ENCODE results near the gene FAM120A. TPM values are rescaled to one million over a fixed set of nuclear protein-coding genes. Genes with fewer than 3 reads are reported as not detected.

FAM120A gene
- total RNA-seq, 6 experiments from 2014 or later, result 61.9 to 92.1 (median 76.0) TPM

DNA sequence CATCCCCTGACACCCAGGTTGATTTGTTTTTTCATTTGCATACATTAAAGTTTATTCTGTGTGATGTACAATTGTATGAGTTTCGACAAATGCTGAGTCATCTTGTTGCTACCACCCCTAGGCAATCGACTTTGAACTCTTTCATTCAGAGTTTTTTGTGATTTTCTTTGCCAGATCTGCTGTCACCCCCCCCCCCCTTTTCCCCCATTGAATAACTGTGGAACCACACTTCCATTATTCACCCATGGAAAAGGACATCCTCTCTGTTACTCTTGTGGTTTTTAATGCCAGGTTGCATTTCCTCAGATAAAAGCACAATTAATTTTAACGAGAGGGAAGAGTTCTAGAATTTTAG is 15.6 kb downstream of the FAM120A start:
- peaks cover 3 to 52% (median 22%) of the 10 kb centered on the region in 4 donors for H3K4me1 ChIP-seq
- H3K27me3 ChIP-seq, result no peaks in the 10 kb centered on the region
- H3K9me3 ChIP-seq, result no peaks in the 10 kb centered on the region
- 6% methylated on average over 3 of the region's 3 CpGs for WGBS (ENCODE audit: insufficient coverage, low coverage, low lambda C conversion rate, missing lambda C conversion rate)
- TF ChIP-seq, protein P1, sequence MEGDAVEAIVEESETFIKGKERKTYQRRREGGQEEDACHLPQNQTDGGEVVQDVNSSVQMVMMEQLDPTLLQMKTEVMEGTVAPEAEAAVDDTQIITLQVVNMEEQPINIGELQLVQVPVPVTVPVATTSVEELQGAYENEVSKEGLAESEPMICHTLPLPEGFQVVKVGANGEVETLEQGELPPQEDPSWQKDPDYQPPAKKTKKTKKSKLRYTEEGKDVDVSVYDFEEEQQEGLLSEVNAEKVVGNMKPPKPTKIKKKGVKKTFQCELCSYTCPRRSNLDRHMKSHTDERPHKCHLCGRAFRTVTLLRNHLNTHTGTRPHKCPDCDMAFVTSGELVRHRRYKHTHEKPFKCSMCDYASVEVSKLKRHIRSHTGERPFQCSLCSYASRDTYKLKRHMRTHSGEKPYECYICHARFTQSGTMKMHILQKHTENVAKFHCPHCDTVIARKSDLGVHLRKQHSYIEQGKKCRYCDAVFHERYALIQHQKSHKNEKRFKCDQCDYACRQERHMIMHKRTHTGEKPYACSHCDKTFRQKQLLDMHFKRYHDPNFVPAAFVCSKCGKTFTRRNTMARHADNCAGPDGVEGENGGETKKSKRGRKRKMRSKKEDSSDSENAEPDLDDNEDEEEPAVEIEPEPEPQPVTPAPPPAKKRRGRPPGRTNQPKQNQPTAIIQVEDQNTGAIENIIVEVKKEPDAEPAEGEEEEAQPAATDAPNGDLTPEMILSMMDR (IDR thresholded peaks at IDR 0.05), result no peak
- TF ChIP-seq POLR2A (IDR thresholded peaks at IDR 0.05), result no peak
- H3K27ac ChIP-seq, result peak overlapping the region in 2 of 3 donors; percentile 45 to 47
- H3K36me3 ChIP-seq, result no peaks in the 10 kb centered on the region
- ATAC-seq (peak; percentile 31 to 49 (median 40)), DNase-seq (no peak)
- intact Hi-C loops (cut with DNase I), result no loop called here
- no peak overlapping the region for H3K4me3 ChIP-seq

DNA sequence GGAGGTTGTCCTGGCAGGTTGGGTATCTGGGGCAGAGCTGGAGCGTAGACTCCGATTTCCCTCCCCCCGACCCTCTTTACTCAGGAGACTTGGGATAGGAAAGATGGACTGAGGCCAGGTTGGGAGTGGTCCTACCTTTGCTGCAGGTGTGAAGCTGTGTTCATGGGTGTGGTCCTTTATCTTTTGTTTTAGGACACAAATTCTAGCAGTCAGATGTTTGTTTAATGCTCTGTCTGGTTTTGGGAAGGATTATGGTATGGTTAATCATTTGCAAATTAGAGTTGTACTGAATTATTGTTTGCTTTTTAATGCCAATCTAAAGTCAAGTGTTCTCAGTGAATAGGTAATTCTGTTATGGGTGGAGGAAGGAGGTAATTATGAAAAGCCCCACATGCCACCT is 16.0 kb downstream of the FAM120A start:
- intact Hi-C loops (cut with DNase I), result no loop called here
- WGBS (ENCODE audit: insufficient coverage, low coverage, low lambda C conversion rate, missing lambda C conversion rate), result 0% methylated on average over 3 of the region's 3 CpGs
- ATAC-seq, result peak; percentile 29 to 69 (median 43)
- TF ChIP-seq POLR2A (IDR thresholded peaks at IDR 0.05), result no peak
- TF ChIP-seq, protein P1 (IDR thresholded peaks at IDR 0.05), result no peak
- H3K27me3 ChIP-seq, result no peaks in the 10 kb centered on the region
- H3K27ac ChIP-seq, result peak overlapping the region in 2 of 3 donors; percentile 28 to 47
- no peak for DNase-seq
- H3K4me3 ChIP-seq, result no peak overlapping the region
- peaks cover 3 to 49% (median 22%) of the 10 kb centered on the region in 4 donors for H3K4me1 ChIP-seq
- no peaks in the 10 kb centered on the region for H3K36me3 ChIP-seq
- H3K9me3 ChIP-seq, result no peaks in the 10 kb centered on the region

- TF ChIP-seq, protein P1 (IDR thresholded peaks at IDR 0.05), result no peak
- TF ChIP-seq POLR2A (IDR thresholded peaks at IDR 0.05), result no peak
- H3K9me3 ChIP-seq, result no peaks in the 10 kb centered on the region
- H3K4me3 ChIP-seq, result no peak overlapping the region
- ATAC-seq, result peak; percentile 14 to 51 (median 39)
- H3K36me3 ChIP-seq, result peaks cover 0 to under 1% (median 0%) of the 10 kb centered on the region in 4 donors
- H3K4me1 ChIP-seq, result peaks cover 3 to 49% (median 22%) of the 10 kb centered on the region in 4 donors
- no peak for DNase-seq
- peak overlapping the region in 1 of 3 donors; percentile 34 for H3K27ac ChIP-seq
- intact Hi-C loops (cut with DNase I), result no loop called here
- no peaks in the 10 kb centered on the region for H3K27me3 ChIP-seq
- WGBS (ENCODE audit: insufficient coverage, low coverage, low lambda C conversion rate, missing lambda C conversion rate), result 36% methylated on average over 4 of the region's 5 CpGs
Observed at GRCh38 chr9:93468763-93469456, 17.4 kb downstream of the FAM120A start.

GRCh38 chr9:93470391-93470790 is 18.9 kb downstream of the FAM120A start:
- Histone ChIP-seq H3K27ac (no peak overlapping the region), H3K9me3 (no peaks in the 10 kb centered on the region), H3K27me3 (no peaks in the 10 kb centered on the region), H3K4me3 (no peak overlapping the region), H3K36me3 (peaks cover 0 to 8% (median 0%) of the 10 kb centered on the region in 4 donors), H3K4me1 (peaks cover 3 to 49% (median 19%) of the 10 kb centered on the region in 4 donors)
- intact Hi-C loops (cut with DNase I), result no loop called here
- WGBS (ENCODE audit: insufficient coverage, low coverage, low lambda C conversion rate, missing lambda C conversion rate), result 63% methylated on average over 4 of the region's 5 CpGs
- TF ChIP-seq, protein P1 (IDR thresholded peaks at IDR 0.05), result no peak
- TF ChIP-seq POLR2A (IDR thresholded peaks at IDR 0.05), result no peak
- DNase-seq (no peak), ATAC-seq (no peak)
